ENCODE results near the gene PDAP1. TPM values are rescaled to one million over a fixed set of nuclear protein-coding genes. Genes with fewer than 3 reads are reported as not detected.
A peak's percentile ranks its signal among the peaks of the same experiment; 100 is the strongest.

Gene PDAP1
- total and polyA plus RNA-seq, 9 of the 15 experiments (the other 6 are each of a cell fraction or from before 2014, with no cell fraction given) = 10.2 to 315 (median 129) TPM

GRCh38 chr7:99359465-99360154 lies 48.8 kb downstream of the PDAP1 start:
- ATAC-seq = 0 out of 3 replicates have a peak, but pooled peaks have one; percentile 20
- Histone ChIP-seq H3K9ac (ENCODE audit: insufficient read depth in 1 of 2, low read depth in 2 of 2, low read length in 2 of 2) (no peak overlapping the region), H4K20me1 (replicated peaks; ENCODE audit: control insufficient read depth, insufficient read depth, low read length) (no peaks in the 10 kb centered on the region), H3K27ac (ENCODE audit: extremely low read depth, low read depth, low read length) (no peak overlapping the region), H3K36me3 (ENCODE audit: control insufficient read depth, insufficient read depth, low read length) (peaks cover 72% of the 10 kb centered on the region), H3K4me3 (no peak overlapping the region), H3K9me1 (ENCODE audit: control insufficient read depth, insufficient read depth, low read length) (no peaks in the 10 kb centered on the region), H3K4me1 (replicated peaks in 1 of 2; ENCODE audit: control insufficient read depth in 2 of 2, insufficient read depth in 2 of 2, low read length in 2 of 2) (peaks cover 0 to 6% of the 10 kb centered on the region in 2 experiments; a peak in 3 of 5 replicates), H3K27me3 (ENCODE audit: control insufficient read depth in 2 of 2, insufficient read depth in 2 of 2, low read length in 2 of 2) (no peaks in the 10 kb centered on the region), H3K9me3 (replicated peaks; ENCODE audit: control insufficient read depth, insufficient read depth, low read depth, low read length) (no peaks in the 10 kb centered on the region), H2AFZ (ENCODE audit: low read depth, low read length) (no peak overlapping the region), H3K4me2 (ENCODE audit: insufficient read depth, low read length) (no peak overlapping the region), H3K79me2 (ENCODE audit: control insufficient read depth, insufficient read depth, low read length) (no peaks in the 10 kb centered on the region)
- POLR2A ChIA-PET = interaction anchor here (0.6 to 1.1 kb wide), 2 partner anchors 10 to 21 kb away, joined by 3 to 6 read pairs; no protein-coding TSS in a partner anchor
- in situ Hi-C loops (cut with MboI) = no loop called here
- no TSS peak for BruUV-seq (replicated peaks)
- WGBS (ENCODE audit: insufficient coverage, low coverage, missing lambda C conversion rate) = 94% methylated on average over 22 of the region's 22 CpGs
- CTCF ChIA-PET (ENCODE audit: low intra/inter-chr PET ratio) = no interaction called here
- FAIRE-seq = no peak
- no peak for DNase-seq (ENCODE audit: extremely low read depth in 1 of 4, low spot score in 3 of 4)
- intact Hi-C loops (cut with micrococcal nuclease) = loop anchor here (5.0 kb wide), 1 partner anchor 32 kb away; the partner anchor contains the start of gene ARPC1A
- TF ChIP-seq NCOA1 (IDR thresholded peaks at IDR 0.05; ENCODE audit: low read depth) = no peak
- TF ChIP-seq RAD21 (CRISPR knock-in tag; conservative IDR thresholded peaks at IDR 0.05 in 1 of 2, IDR thresholded peaks at IDR 0.05 in 1 of 2) = 0 out of 4 replicates have a peak, but pooled peaks of 1 of the 2 experiments have one; percentile 14
- TF ChIP-seq BDP1 (IDR thresholded peaks at IDR 0.05; ENCODE audit: insufficient read depth, insufficient read length) = no peak
- no peak for TF ChIP-seq ZHX1 (conservative IDR thresholded peaks at IDR 0.05; ENCODE audit: low read length)
- TF ChIP-seq ATF2 (CRISPR knock-in tag; IDR thresholded peaks at IDR 0.05) = no peak
- TF ChIP-seq ZBTB33 (CRISPR knock-in tag; IDR thresholded peaks at IDR 0.05) = peak; percentile 79
- TF ChIP-seq HDAC1 (IDR thresholded peaks at IDR 0.05) = no peak
- TF ChIP-seq PBX2 (CRISPR knock-in tag; IDR thresholded peaks at IDR 0.05; ENCODE audit: low read depth) = no peak
- TF ChIP-seq PBX2 (tag; conservative IDR thresholded peaks at IDR 0.05; ENCODE audit: low read depth) = no peak
- no peak for TF ChIP-seq KAT2B (IDR thresholded peaks at IDR 0.05; ENCODE audit: low read depth, low read length)

Measured in K562 (cell line).